Fibroblast of the aortic adventitia (primary cell): ENCODE results near the gene TEKT2. TPM values are rescaled to one million over a fixed set of nuclear protein-coding genes. Genes with fewer than 3 reads are reported as not detected.

Experiments
- DNase-seq: peaks from one replicate; pipeline ENCODE4 v3.0.0-alpha.2; 2010; ENCODE audit warnings: low read depth
- H3K4me3 ChIP-seq: 2 replicates; pipeline ENCODE4 v1.5.1; 2011; ENCODE audit warnings: low read depth, mild to moderate bottlenecking, control low read depth, low read length, moderate library complexity
- CTCF ChIP-seq: IDR thresholded peaks from 2 replicates; pipeline ENCODE4 v1.5.1; 2011; ENCODE audit warnings: mild to moderate bottlenecking, low read length, control low read depth, inconsistent platforms; ENCODE audit not compliant: insufficient read depth
- total RNA-seq: library from RNA; depleted of rRNA; stranded (reverse); fragments of >200 nt; gene quantifications from 2 replicates; pipeline ENCODE4 v1.2.3, GENCODE V29; 2012; ENCODE audit warnings: low replicate concordance

TEKT2 gene
- total RNA-seq, 1 donor: 0.18 TPM

DNA sequence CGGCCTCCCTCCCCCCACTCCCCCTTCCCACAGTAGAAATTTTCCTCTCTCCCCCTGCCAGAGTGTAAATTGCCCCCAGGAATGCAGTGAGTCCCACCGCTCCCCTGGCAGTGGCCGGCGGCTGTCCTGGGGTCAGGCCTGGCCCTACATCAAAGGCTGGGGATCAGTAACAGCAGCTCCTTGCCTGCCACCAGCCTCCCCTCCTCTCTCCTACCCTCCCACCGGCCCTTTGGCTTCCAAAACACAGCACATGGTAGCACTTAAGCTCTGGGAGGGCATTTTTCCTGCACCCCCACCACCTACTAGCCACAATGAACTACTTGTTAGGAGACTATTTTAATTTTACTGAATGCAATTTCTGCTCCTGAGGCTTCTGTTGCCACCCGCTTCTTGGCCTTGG, 50.1 kb downstream of the TEKT2 start:
- no peak for DNase-seq
- no peak overlapping the region for H3K4me3 ChIP-seq
- TF ChIP-seq CTCF: no peak

DNA sequence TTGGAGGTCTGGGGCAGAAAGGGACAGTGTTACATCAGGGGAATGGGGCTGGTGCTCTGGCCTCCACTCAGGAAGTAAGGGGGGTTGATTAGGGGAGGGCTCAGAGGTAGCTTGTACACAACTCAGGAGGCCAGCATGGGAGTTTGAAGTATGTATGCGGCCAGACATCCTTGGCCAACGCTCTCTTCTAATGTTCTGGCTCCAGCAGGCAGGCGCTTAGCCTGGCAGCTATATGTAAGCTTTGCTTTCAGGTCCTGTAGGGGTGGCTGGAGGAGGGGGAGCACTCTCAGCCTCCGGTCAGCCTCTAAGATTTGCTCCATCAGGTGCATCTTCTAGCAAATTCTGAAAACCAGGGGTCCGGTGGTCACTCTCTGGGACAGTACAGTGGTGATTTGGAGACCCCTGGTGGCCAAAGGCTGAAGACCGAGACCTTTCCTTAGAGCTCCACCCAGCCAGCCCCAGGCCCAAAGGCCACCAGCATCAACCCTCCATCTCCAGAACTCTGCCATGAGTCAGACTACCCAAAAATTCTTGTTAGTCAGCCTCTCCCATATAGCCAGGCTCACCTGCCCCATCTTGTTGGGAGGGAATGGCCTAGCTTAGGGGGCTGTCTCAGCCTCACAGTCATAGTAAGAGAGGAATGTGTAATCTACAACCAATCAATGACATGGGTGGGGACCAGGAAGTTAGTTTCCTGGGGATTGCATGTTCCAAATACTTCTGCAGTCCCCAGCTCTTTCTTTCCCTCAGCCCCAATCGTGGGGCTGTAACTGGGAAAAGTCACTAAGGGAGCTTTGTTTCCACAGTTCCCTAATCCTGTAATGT, 50.8 kb downstream of the TEKT2 start:
- peak; percentile 79 for TF ChIP-seq CTCF
- peak; percentile 89 for DNase-seq
- H3K4me3 ChIP-seq: no peak overlapping the region

DNA sequence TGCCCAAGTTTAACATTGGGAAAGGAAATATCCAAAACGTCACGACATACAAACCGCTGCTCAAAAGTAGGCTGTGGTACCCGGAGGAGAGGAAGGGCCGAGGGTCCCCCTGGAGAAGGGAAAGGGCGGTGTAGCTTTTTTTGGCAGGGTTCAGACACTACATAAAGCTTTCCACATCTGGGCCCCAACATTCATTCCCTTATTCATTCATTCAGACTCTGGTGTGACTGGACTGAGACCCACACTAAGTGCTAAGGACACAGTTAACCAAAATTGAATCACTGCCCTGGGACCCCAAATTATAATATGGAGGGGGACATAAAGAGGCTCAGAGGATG, 51.4 kb downstream of the TEKT2 start:
- no peak for DNase-seq
- H3K4me3 ChIP-seq: no peak overlapping the region
- no peak for TF ChIP-seq CTCF

- no peak for TF ChIP-seq CTCF
- DNase-seq: no peak
- H3K4me3 ChIP-seq: no peak overlapping the region
These were observed 51.9 kb downstream of the TEKT2 start for GRCh38 chr1:36135796-36136195.

- TF ChIP-seq CTCF: no peak
- DNase-seq: peak; percentile 94
- no peak overlapping the region for H3K4me3 ChIP-seq
These were observed 52.6 kb downstream of the TEKT2 start for GRCh38 chr1:36136535-36136934.

DNA sequence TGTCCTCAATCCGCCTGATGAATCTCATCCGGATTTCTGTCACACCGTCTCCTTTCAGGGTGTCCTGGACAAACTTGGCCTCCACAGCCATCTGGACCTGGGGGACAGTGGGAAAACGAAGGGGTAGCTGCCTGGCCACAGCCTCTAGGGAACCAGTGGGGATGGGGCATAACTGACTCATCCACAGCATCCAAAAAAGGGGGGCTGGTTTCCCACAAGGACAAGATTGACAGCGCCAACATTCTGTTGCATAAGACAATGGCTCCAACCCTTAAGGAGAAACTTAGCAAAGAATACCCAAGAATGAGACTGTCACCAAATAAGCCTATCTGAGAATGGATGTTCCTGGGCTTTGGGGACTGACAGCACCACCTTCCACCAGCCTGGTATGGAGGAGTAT, 53.3 kb downstream of the TEKT2 start:
- H3K4me3 ChIP-seq: no peak overlapping the region
- DNase-seq: no peak
- no peak for TF ChIP-seq CTCF

GRCh38 chr1:36137776-36138175, 53.9 kb downstream of the TEKT2 start:
- no peak for TF ChIP-seq CTCF
- no peak for DNase-seq
- no peak overlapping the region for H3K4me3 ChIP-seq
